ENCODE data around the gene SUSD1. TPM values are rescaled to one million over a fixed set of nuclear protein-coding genes. Genes with fewer than 3 reads are reported as not detected.

The SUSD1 gene
- total and polyA plus RNA-seq, 2 donors (not counting 1 experiment from before 2014, with no cell fraction given), result 5.7 to 7.5 TPM

DNA sequence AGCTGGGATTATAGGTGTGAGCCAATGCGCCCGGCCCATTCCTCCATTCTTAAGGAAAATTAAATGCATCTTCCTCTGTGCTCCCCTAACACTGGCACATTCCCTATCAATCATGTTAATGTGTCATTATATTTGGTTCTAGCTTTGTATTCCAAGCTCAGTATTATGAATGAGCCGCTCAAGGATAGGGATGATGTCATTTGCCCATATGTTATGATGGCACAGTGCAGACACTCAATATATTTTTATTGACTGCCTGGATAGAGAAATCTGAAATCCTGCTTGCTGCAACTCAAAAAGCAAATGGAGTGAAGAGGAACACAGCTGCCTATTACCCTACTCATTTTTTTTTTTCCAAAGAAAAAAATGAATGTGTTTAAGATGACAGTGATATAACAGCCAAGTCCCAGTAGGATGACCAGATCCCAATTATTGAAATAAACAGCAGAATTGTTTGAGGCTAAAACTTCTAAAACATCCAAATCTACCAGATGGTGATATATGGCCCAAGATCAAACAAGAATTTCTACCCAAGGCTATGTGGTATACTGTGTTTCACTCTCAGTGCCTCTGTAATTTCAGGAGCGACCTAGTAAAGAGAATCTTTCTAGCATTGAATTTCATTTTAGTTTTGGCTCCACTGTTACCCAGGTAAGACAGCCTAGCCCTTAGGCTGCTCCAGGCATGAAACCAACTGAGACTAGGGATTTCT, 16.3 kb downstream of the SUSD1 start:
- H3K79me2 ChIP-seq (ENCODE audit: control insufficient read depth, insufficient read depth, low read length), result peaks cover 44% of the 10 kb centered on the region
- POLR2A ChIA-PET, result no interaction called here
- intact Hi-C loops (cut with micrococcal nuclease), result no loop called here
- ATAC-seq (ENCODE audit: low read depth) (no peak), DNase-seq (no peak)
- H3K27me3 Mint-ChIP-seq, result no peaks in the 10 kb centered on the region
- no peak overlapping the region for H3K4me3 Mint-ChIP-seq
- H3K4me1 ChIP-seq (ENCODE audit: control insufficient read depth in 2 of 2, insufficient read depth in 2 of 2, low read length in 2 of 2), result peaks cover 12 to 14% of the 10 kb centered on the region in 2 donors
- H3K4me1 Mint-ChIP-seq, result peaks cover 15% of the 10 kb centered on the region
- no peaks in the 10 kb centered on the region for H3K27me3 ChIP-seq (replicated peaks in 1 of 4; ENCODE audit: control extremely low read depth in 1 of 4, control insufficient read depth in 3 of 4, insufficient read depth in 4 of 4, low read length in 3 of 4)
- no peaks in the 10 kb centered on the region for H3K9me3 Mint-ChIP-seq (ENCODE audit: insufficient read depth)
- no peaks in the 10 kb centered on the region for H3K36me3 ChIP-seq (replicated peaks in 1 of 2; ENCODE audit: control extremely low read depth in 1 of 2, control insufficient read depth in 1 of 2, extremely low read depth in 1 of 2, insufficient read depth in 2 of 2, low read length in 1 of 2)
- H3K27ac ChIP-seq (ENCODE audit: low read length in 2 of 2), result no peak overlapping the region
- no peak overlapping the region for H3K4me3 ChIP-seq (ENCODE audit: control extremely low read depth in 1 of 5, extremely low read depth in 1 of 5, insufficient read depth in 1 of 5, low read depth in 2 of 5, low read length in 4 of 5)
- CTCF ChIA-PET, result interaction anchor here (0.9 kb wide), 1 partner anchor 199 kb away, joined by 3 read pairs; no protein-coding TSS in a partner anchor
- H3K4me2 ChIP-seq (replicated peaks; ENCODE audit: low read depth, low read length, poor library complexity, severe bottlenecking), result no peak overlapping the region
- no peak overlapping the region for H2AFZ ChIP-seq (ENCODE audit: insufficient read depth, low read depth, low read length, poor library complexity, severe bottlenecking)
- no peaks in the 10 kb centered on the region for H4K20me1 ChIP-seq (ENCODE audit: control insufficient read depth, insufficient read depth, low read length, poor library complexity, severe bottlenecking)
- H3K27ac Mint-ChIP-seq, result no peak overlapping the region
- H3K9ac ChIP-seq (ENCODE audit: low read length), result no peak overlapping the region
- no peak for TF ChIP-seq EZH2 (IDR thresholded peaks at IDR 0.05; ENCODE audit: borderline replicate concordance, insufficient read depth, low read depth, low read length, poor library complexity, severe bottlenecking)
- TF ChIP-seq, protein P1, sequence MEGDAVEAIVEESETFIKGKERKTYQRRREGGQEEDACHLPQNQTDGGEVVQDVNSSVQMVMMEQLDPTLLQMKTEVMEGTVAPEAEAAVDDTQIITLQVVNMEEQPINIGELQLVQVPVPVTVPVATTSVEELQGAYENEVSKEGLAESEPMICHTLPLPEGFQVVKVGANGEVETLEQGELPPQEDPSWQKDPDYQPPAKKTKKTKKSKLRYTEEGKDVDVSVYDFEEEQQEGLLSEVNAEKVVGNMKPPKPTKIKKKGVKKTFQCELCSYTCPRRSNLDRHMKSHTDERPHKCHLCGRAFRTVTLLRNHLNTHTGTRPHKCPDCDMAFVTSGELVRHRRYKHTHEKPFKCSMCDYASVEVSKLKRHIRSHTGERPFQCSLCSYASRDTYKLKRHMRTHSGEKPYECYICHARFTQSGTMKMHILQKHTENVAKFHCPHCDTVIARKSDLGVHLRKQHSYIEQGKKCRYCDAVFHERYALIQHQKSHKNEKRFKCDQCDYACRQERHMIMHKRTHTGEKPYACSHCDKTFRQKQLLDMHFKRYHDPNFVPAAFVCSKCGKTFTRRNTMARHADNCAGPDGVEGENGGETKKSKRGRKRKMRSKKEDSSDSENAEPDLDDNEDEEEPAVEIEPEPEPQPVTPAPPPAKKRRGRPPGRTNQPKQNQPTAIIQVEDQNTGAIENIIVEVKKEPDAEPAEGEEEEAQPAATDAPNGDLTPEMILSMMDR (IDR thresholded peaks at IDR 0.05), result no peak
- H3K9me3 ChIP-seq (ENCODE audit: control extremely low read depth in 1 of 3, control insufficient read depth in 2 of 3, insufficient read depth in 1 of 3, low read length in 2 of 3), result no peaks in the 10 kb centered on the region
- WGBS (ENCODE audit: insufficient coverage), result 76% methylated on average over 2 of the region's 4 CpGs

DNA sequence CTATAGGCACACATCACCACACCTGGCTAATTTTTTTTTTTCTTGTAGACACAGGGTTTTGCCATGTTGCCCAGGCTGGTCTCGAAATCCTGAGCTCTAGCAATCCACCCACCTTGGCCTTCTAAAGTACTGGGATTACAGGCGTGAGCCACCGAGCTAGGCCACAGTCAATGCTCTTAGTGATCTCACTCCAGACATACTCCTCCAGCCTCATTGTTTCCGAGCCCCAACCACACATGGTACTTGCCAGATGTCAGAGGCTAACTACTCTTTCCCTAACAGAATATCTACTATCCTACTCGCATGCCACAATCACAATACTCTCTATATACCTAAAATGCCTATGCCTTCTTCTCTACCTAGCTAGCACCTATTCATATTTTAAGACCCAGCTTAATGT, 17.1 kb downstream of the SUSD1 start:
- H3K4me1 Mint-ChIP-seq, result peaks cover 13% of the 10 kb centered on the region
- no peaks in the 10 kb centered on the region for H4K20me1 ChIP-seq (ENCODE audit: control insufficient read depth, insufficient read depth, low read length, poor library complexity, severe bottlenecking)
- H2AFZ ChIP-seq (ENCODE audit: insufficient read depth, low read depth, low read length, poor library complexity, severe bottlenecking), result no peak overlapping the region
- peaks cover 41% of the 10 kb centered on the region for H3K79me2 ChIP-seq (ENCODE audit: control insufficient read depth, insufficient read depth, low read length)
- ChIA-PET CTCF (interaction anchor here (0.9 kb wide), 1 partner anchor 198 kb away, joined by 3 read pairs; no protein-coding TSS in a partner anchor), POLR2A (no interaction called here)
- no peak overlapping the region for H3K27ac ChIP-seq (ENCODE audit: low read length in 2 of 2)
- no peaks in the 10 kb centered on the region for H3K27me3 ChIP-seq (replicated peaks in 1 of 4; ENCODE audit: control extremely low read depth in 1 of 4, control insufficient read depth in 3 of 4, insufficient read depth in 4 of 4, low read length in 3 of 4)
- DNase-seq (no peak), ATAC-seq (ENCODE audit: low read depth) (no peak)
- WGBS (ENCODE audit: insufficient coverage), result 100% methylated on average over 5 of the region's 5 CpGs
- no peaks in the 10 kb centered on the region for H3K9me3 Mint-ChIP-seq (ENCODE audit: insufficient read depth)
- H3K36me3 ChIP-seq (replicated peaks in 1 of 2; ENCODE audit: control extremely low read depth in 1 of 2, control insufficient read depth in 1 of 2, extremely low read depth in 1 of 2, insufficient read depth in 2 of 2, low read length in 1 of 2), result no peaks in the 10 kb centered on the region
- no peak overlapping the region for H3K9ac ChIP-seq (ENCODE audit: low read length)
- intact Hi-C loops (cut with micrococcal nuclease), result no loop called here
- no peaks in the 10 kb centered on the region for H3K9me3 ChIP-seq (ENCODE audit: control extremely low read depth in 1 of 3, control insufficient read depth in 2 of 3, insufficient read depth in 1 of 3, low read length in 2 of 3)
- H3K4me1 ChIP-seq (ENCODE audit: control insufficient read depth in 2 of 2, insufficient read depth in 2 of 2, low read length in 2 of 2), result peaks cover 8 to 9% of the 10 kb centered on the region in 2 donors
- H3K27me3 Mint-ChIP-seq, result no peaks in the 10 kb centered on the region
- H3K27ac Mint-ChIP-seq, result no peak overlapping the region
- H3K4me3 ChIP-seq (ENCODE audit: control extremely low read depth in 1 of 5, extremely low read depth in 1 of 5, insufficient read depth in 1 of 5, low read depth in 2 of 5, low read length in 4 of 5), result no peak overlapping the region
- H3K4me3 Mint-ChIP-seq, result no peak overlapping the region
- no peak overlapping the region for H3K4me2 ChIP-seq (replicated peaks; ENCODE audit: low read depth, low read length, poor library complexity, severe bottlenecking)
- TF ChIP-seq EZH2 (IDR thresholded peaks at IDR 0.05; ENCODE audit: borderline replicate concordance, insufficient read depth, low read depth, low read length, poor library complexity, severe bottlenecking), result no peak
- TF ChIP-seq, protein P1 (IDR thresholded peaks at IDR 0.05), result no peak

All from B cell (primary cell).